ENCODE results near the gene ARHGEF16. TPM values are rescaled to one million over a fixed set of nuclear protein-coding genes. Genes with fewer than 3 reads are reported as not detected.

The ARHGEF16 gene
- total RNA-seq, 3 donors from 2014 or later = 0.80 to 16.2 (median 15.1) TPM

- no peaks in the 10 kb centered on the region for H3K27me3 ChIP-seq
- no peak for DNase-seq (ENCODE audit: low spot score in 2 of 2)
- no peak overlapping the region for H3K4me3 ChIP-seq
- TF ChIP-seq POLR2A (IDR thresholded peaks at IDR 0.05) (no peak), POLR2AphosphoS5 (IDR thresholded peaks at IDR 0.05) (no peak), CTCF (IDR thresholded peaks at IDR 0.05) (no peak)
- no peaks in the 10 kb centered on the region for H3K36me3 ChIP-seq
- H3K27ac ChIP-seq = no peak overlapping the region
- no peaks in the 10 kb centered on the region for H3K9me3 ChIP-seq
- peaks cover 8% of the 10 kb centered on the region in 2 donors for H3K4me1 ChIP-seq
- intact Hi-C loops (cut with DNase I; ENCODE audit: low total_unique reads) = no loop called here
Measured at GRCh38 chr1:3524556-3525203, 70.2 kb downstream of the ARHGEF16 start.

- Histone ChIP-seq H3K4me3 (no peak overlapping the region), H3K4me1 (peaks cover 15 to 16% of the 10 kb centered on the region in 2 donors), H3K27me3 (no peaks in the 10 kb centered on the region), H3K27ac (no peak overlapping the region), H3K9me3 (no peaks in the 10 kb centered on the region), H3K36me3 (no peaks in the 10 kb centered on the region)
- no peak for DNase-seq (ENCODE audit: low spot score in 2 of 2)
- TF ChIP-seq CTCF (IDR thresholded peaks at IDR 0.05) (no peak), POLR2AphosphoS5 (IDR thresholded peaks at IDR 0.05) (no peak), POLR2A (IDR thresholded peaks at IDR 0.05) (no peak)
- intact Hi-C loops (cut with DNase I; ENCODE audit: low total_unique reads) = no loop called here
Measured at GRCh38 chr1:3525551-3526482, 71.4 kb downstream of the ARHGEF16 start.

- DNase-seq (ENCODE audit: low spot score in 2 of 2) = no peak
- Histone ChIP-seq H3K4me3 (no peak overlapping the region), H3K27me3 (no peaks in the 10 kb centered on the region), H3K27ac (no peak overlapping the region), H3K36me3 (no peaks in the 10 kb centered on the region), H3K4me1 (peaks cover 15 to 16% of the 10 kb centered on the region in 2 donors), H3K9me3 (no peaks in the 10 kb centered on the region)
- intact Hi-C loops (cut with DNase I; ENCODE audit: low total_unique reads) = no loop called here
- TF ChIP-seq POLR2A (IDR thresholded peaks at IDR 0.05) (no peak), POLR2AphosphoS5 (IDR thresholded peaks at IDR 0.05) (no peak), CTCF (IDR thresholded peaks at IDR 0.05) (no peak)
Measured at GRCh38 chr1:3527774-3528173, 73.3 kb downstream of the ARHGEF16 start.

GRCh38 chr1:3529099-3529729, 74.7 kb downstream of the ARHGEF16 start:
- no peaks in the 10 kb centered on the region for H3K36me3 ChIP-seq
- peak; percentile 62 to 79 for DNase-seq (ENCODE audit: low spot score in 2 of 2)
- peak overlapping the region; percentile 64 to 95 (median 77) for H3K4me3 ChIP-seq
- no peaks in the 10 kb centered on the region for H3K27me3 ChIP-seq
- H3K27ac ChIP-seq = peak overlapping the region; percentile 17 to 92
- TF ChIP-seq CTCF (IDR thresholded peaks at IDR 0.05) (no peak), POLR2AphosphoS5 (IDR thresholded peaks at IDR 0.05) (no peak), POLR2A (IDR thresholded peaks at IDR 0.05) (no peak)
- peaks cover 15 to 16% of the 10 kb centered on the region in 2 donors for H3K4me1 ChIP-seq
- H3K9me3 ChIP-seq = no peaks in the 10 kb centered on the region
- intact Hi-C loops (cut with DNase I; ENCODE audit: low total_unique reads) = no loop called here

Data from breast epithelium (tissue), 4 donors.